ENCODE data around the gene MTMR12.
"Not testable (repeated sequence)": the region's sequence is repeated elsewhere in the genome, so short reads cannot be mapped to it uniquely, and the experiment has no call there.

The MTMR12 gene

GRCh38 chr5:32309761-32310160, 3.0 kb downstream of the MTMR12 start:
- Histone ChIP-seq H3K27me3 (ENCODE audit: control insufficient read depth in 1 of 2, insufficient read depth in 2 of 2, low read length in 2 of 2) (no peaks in the 10 kb centered on the region), H3K4me3 (ENCODE audit: low read depth in 1 of 2, low read length in 2 of 2) (no peak overlapping the region), H3K4me1 (ENCODE audit: insufficient read depth, low read length) (peaks cover 36% of the 10 kb centered on the region), H3K36me3 (ENCODE audit: insufficient read depth, low read length) (no peaks in the 10 kb centered on the region), H3K27ac (ENCODE audit: low read depth, low read length) (no peak overlapping the region), H3K9me3 (ENCODE audit: low read length) (no peaks in the 10 kb centered on the region), H3K9ac (ENCODE audit: low read length) (no peak overlapping the region)

DNA sequence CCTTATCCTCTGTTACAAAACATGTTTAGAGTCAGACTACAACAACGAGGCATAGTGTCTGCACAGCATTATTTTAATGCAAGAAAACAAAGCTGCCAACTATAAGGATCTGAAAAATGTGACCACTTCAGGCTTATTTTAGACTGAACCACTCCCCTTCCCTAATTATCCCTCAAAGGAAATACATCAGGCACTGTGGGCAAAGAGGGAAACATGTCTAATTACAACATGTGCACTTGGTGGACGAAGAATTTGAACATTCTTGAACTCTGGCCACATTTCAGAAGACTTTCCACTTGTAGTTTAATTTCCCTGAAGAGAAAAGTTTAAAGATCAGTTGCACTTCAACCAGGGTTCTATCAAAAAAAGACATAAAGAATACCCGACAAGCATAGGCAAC, 3.8 kb downstream of the MTMR12 start:
- Histone ChIP-seq H3K27me3 (ENCODE audit: control insufficient read depth in 1 of 2, insufficient read depth in 2 of 2, low read length in 2 of 2) (no peaks in the 10 kb centered on the region), H3K9me3 (ENCODE audit: low read length) (no peaks in the 10 kb centered on the region), H3K36me3 (ENCODE audit: insufficient read depth, low read length) (no peaks in the 10 kb centered on the region), H3K27ac (ENCODE audit: low read depth, low read length) (no peak overlapping the region), H3K9ac (ENCODE audit: low read length) (no peak overlapping the region), H3K4me1 (ENCODE audit: insufficient read depth, low read length) (peaks cover 36% of the 10 kb centered on the region), H3K4me3 (ENCODE audit: low read depth in 1 of 2, low read length in 2 of 2) (no peak overlapping the region)

DNA sequence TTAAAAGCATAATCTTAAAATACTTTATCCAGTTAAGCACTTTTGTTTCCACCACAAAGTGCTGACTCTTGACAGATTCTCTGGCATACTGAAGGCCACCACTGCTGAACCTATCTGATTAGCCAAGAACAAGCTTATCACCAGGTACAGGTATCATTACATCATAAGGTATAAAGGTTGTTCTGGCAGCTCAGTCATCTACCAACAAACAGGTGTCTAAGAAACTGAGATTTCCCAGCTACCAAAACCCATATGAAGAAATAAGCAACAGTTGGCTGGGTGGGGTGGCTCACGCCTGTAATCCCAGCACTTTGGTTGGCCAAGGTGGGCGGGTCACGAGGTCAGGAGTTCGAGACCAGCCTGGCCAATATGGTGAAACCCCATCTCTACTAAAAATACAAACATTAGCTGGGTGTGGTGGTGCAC, 5.0 kb downstream of the MTMR12 start:
- H3K27ac ChIP-seq (ENCODE audit: low read depth, low read length): no peak overlapping the region
- no peak overlapping the region for H3K4me3 ChIP-seq (ENCODE audit: low read depth in 1 of 2, low read length in 2 of 2)
- no peaks in the 10 kb centered on the region for H3K27me3 ChIP-seq (ENCODE audit: control insufficient read depth in 1 of 2, insufficient read depth in 2 of 2, low read length in 2 of 2)
- no peaks in the 10 kb centered on the region for H3K36me3 ChIP-seq (ENCODE audit: insufficient read depth, low read length)
- H3K9ac ChIP-seq (ENCODE audit: low read length): no peak overlapping the region
- H3K9me3 ChIP-seq (ENCODE audit: low read length): no peaks in the 10 kb centered on the region
- peaks cover 41% of the 10 kb centered on the region for H3K4me1 ChIP-seq (ENCODE audit: insufficient read depth, low read length)

DNA sequence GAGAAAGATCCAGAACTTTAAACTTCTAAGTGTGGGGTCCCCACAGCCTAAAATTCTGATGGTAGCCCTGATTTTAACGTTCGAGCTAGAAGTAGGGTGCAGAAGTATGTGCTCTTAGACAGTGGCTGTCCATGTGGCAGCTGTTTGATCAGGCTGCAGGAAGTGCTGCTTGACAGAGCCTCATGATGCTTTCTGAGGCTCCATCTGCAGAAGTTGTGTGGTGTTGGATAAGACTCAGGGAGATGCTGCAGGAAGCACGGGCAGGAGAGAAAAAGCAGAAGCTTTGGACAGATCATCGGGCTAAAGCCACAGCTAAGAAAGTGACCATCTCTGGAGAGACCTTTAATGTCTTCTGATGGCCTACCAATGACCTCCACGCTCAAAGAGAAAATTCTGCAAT, 8.1 kb downstream of the MTMR12 start:
- Histone ChIP-seq H3K9ac (ENCODE audit: low read length) (no peak overlapping the region), H3K36me3 (ENCODE audit: insufficient read depth, low read length) (peaks cover 6% of the 10 kb centered on the region), H3K27me3 (ENCODE audit: control insufficient read depth in 1 of 2, insufficient read depth in 2 of 2, low read length in 2 of 2) (no peaks in the 10 kb centered on the region), H3K27ac (ENCODE audit: low read depth, low read length) (no peak overlapping the region), H3K9me3 (ENCODE audit: low read length) (no peaks in the 10 kb centered on the region), H3K4me1 (ENCODE audit: insufficient read depth, low read length) (peaks cover 29% of the 10 kb centered on the region), H3K4me3 (ENCODE audit: low read depth in 1 of 2, low read length in 2 of 2) (no peak overlapping the region)

DNA sequence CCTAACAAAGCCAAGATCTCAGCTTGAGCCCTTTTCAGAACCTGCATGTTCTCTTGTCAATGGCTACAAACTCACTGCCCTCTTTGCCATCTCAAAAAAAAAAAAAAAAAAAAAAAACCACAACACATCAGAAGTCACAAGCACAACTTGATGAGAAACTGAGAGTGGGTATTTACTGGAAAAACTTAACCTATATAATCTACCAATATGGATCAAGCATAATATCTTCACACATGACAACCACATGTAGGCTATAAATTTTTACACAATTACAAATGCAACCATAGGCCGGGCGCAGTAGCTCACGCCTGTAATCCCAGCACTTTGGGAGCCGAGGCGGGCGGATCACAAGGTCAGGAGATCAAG, 9.0 kb downstream of the MTMR12 start:
- Histone ChIP-seq H3K36me3 (ENCODE audit: insufficient read depth, low read length) (peaks cover 7% of the 10 kb centered on the region), H3K9ac (ENCODE audit: low read length) (no peak overlapping the region), H3K4me1 (ENCODE audit: insufficient read depth, low read length) (peaks cover 20% of the 10 kb centered on the region), H3K4me3 (ENCODE audit: low read depth in 1 of 2, low read length in 2 of 2) (no peak overlapping the region), H3K27me3 (ENCODE audit: control insufficient read depth in 1 of 2, insufficient read depth in 2 of 2, low read length in 2 of 2) (no peaks in the 10 kb centered on the region), H3K27ac (ENCODE audit: low read depth, low read length) (no peak overlapping the region), H3K9me3 (ENCODE audit: low read length) (no peaks in the 10 kb centered on the region)

DNA sequence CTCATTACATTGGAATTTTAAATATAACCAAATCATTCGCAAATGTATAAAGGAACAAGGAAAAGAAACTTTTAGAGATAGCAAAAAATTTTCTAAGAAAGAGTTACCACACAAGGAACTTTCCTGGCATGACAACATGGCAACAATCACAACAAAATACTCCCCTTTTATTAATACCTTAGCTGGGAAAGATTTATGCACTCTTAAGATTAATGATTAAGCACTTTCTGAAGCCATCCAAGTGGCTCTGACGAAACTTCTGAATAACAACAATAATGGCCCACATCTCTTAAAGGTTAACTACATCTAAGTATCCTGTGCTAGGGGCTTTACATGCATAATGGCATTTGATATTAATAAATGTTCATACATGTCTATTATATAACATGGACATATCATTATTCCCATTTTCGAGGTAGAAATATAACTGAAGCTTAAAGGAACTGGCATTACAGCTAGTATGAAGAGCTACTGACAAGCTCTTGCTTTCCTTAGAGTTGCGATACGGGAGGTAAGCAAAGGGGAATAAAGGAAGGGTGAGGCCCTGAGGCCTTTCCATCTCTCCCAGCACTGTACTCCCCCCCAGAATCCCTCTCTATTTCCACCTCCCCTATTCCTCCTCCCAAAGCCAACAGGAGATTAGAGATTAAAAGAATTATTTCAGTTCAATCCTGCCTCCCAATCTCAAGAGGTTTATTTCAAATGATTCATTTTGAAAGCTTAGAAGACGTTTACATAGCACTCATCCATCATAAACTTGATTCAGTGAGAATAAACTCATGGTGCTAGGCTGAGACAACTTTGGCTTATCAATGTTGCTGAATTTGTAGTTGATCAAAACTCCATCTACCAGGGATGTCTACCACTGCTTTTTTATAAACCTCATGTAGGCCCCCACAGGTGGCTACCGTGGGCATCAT, 9.6 kb downstream of the MTMR12 start:
- peaks cover 7% of the 10 kb centered on the region for H3K36me3 ChIP-seq (ENCODE audit: insufficient read depth, low read length)
- no peak overlapping the region for H3K4me3 ChIP-seq (ENCODE audit: low read depth in 1 of 2, low read length in 2 of 2)
- H3K4me1 ChIP-seq (ENCODE audit: insufficient read depth, low read length): peaks cover 21% of the 10 kb centered on the region
- no peaks in the 10 kb centered on the region for H3K9me3 ChIP-seq (ENCODE audit: low read length)
- H3K9ac ChIP-seq (ENCODE audit: low read length): no peak overlapping the region
- no peak overlapping the region for H3K27ac ChIP-seq (ENCODE audit: low read depth, low read length)
- H3K27me3 ChIP-seq (ENCODE audit: control insufficient read depth in 1 of 2, insufficient read depth in 2 of 2, low read length in 2 of 2): no peaks in the 10 kb centered on the region

- no peaks in the 10 kb centered on the region for H3K27me3 ChIP-seq (ENCODE audit: control insufficient read depth in 1 of 2, insufficient read depth in 2 of 2, low read length in 2 of 2)
- no peak overlapping the region for H3K9ac ChIP-seq (ENCODE audit: low read length)
- H3K4me3 ChIP-seq (ENCODE audit: low read depth in 1 of 2, low read length in 2 of 2): no peak overlapping the region
- H3K4me1 ChIP-seq (ENCODE audit: insufficient read depth, low read length): peaks cover 31% of the 10 kb centered on the region
- no peaks in the 10 kb centered on the region for H3K9me3 ChIP-seq (ENCODE audit: low read length)
- peaks cover 7% of the 10 kb centered on the region for H3K36me3 ChIP-seq (ENCODE audit: insufficient read depth, low read length)
- H3K27ac ChIP-seq (ENCODE audit: low read depth, low read length): no peak overlapping the region
These were observed 10.8 kb downstream of the MTMR12 start for GRCh38 chr5:32301891-32302290.

- Histone ChIP-seq H3K9ac (ENCODE audit: low read length) (no peak overlapping the region), H3K4me1 (ENCODE audit: insufficient read depth, low read length) (peaks cover 27% of the 10 kb centered on the region), H3K4me3 (ENCODE audit: low read depth in 1 of 2, low read length in 2 of 2) (no peak overlapping the region), H3K27me3 (ENCODE audit: control insufficient read depth in 1 of 2, insufficient read depth in 2 of 2, low read length in 2 of 2) (no peaks in the 10 kb centered on the region), H3K9me3 (ENCODE audit: low read length) (no peaks in the 10 kb centered on the region), H3K36me3 (ENCODE audit: insufficient read depth, low read length) (peaks cover 18% of the 10 kb centered on the region), H3K27ac (ENCODE audit: low read depth, low read length) (no peak overlapping the region)
These were observed 13.6 kb downstream of the MTMR12 start for GRCh38 chr5:32299059-32299677.

- no peaks in the 10 kb centered on the region for H3K9me3 ChIP-seq (ENCODE audit: low read length)
- H3K4me3 ChIP-seq (ENCODE audit: low read depth in 1 of 2, low read length in 2 of 2): no peak overlapping the region
- H3K9ac ChIP-seq (ENCODE audit: low read length): no peak overlapping the region
- H3K36me3 ChIP-seq (ENCODE audit: insufficient read depth, low read length): peaks cover 18% of the 10 kb centered on the region
- peaks cover 25% of the 10 kb centered on the region for H3K4me1 ChIP-seq (ENCODE audit: insufficient read depth, low read length)
- no peaks in the 10 kb centered on the region for H3K27me3 ChIP-seq (ENCODE audit: control insufficient read depth in 1 of 2, insufficient read depth in 2 of 2, low read length in 2 of 2)
- no peak overlapping the region for H3K27ac ChIP-seq (ENCODE audit: low read depth, low read length)
These were observed 14.7 kb downstream of the MTMR12 start for GRCh38 chr5:32298059-32298415.

- H3K9ac ChIP-seq (ENCODE audit: low read length): no peak overlapping the region
- H3K4me3 ChIP-seq (ENCODE audit: low read depth in 1 of 2, low read length in 2 of 2): no peak overlapping the region
- H3K27ac ChIP-seq (ENCODE audit: low read depth, low read length): no peak overlapping the region
- peaks cover 19% of the 10 kb centered on the region for H3K4me1 ChIP-seq (ENCODE audit: insufficient read depth, low read length)
- peaks cover 18% of the 10 kb centered on the region for H3K36me3 ChIP-seq (ENCODE audit: insufficient read depth, low read length)
- no peaks in the 10 kb centered on the region for H3K27me3 ChIP-seq (ENCODE audit: control insufficient read depth in 1 of 2, insufficient read depth in 2 of 2, low read length in 2 of 2)
- H3K9me3 ChIP-seq (ENCODE audit: low read length): no peaks in the 10 kb centered on the region
These were observed 15.3 kb downstream of the MTMR12 start for GRCh38 chr5:32297181-32298058.

DNA sequence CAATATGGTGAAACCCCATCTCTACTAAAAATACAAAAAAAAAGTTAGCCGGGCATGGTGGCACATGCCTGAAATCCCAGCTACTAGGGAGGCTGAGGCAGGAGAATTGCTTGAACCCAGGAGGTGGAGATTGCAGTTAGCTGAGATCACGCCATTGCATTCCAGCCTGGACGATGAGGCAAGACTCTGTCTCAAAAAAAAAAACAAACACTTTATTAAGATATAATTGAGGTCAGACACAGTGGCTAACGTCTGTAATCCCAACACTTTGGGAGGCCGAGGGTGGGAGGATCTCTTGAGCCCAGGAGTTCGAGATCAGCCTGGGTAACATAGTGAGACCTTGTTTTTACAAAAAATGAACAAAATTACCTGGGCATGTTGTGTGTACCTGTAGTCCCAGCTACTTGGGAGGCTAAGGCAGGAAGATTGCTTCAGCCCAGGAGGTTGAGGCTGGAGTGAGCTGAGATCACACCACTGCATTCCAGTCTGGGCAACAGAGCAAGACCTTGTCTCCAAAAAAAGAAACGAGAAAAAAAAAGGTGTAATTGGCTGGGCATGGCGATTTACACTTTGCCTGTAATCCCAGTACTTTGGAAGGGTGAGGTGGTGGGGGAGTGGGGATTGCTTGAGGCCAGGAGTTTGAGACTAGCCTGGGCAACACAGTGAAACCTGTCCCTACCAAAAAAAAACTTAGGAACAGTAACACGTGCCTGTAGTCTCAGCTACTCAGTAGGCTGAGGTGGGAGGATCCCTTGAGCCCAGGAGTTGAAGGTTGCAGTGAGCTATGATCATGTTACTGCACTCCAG, 16.6 kb downstream of the MTMR12 start:
- not testable (repeated sequence) for H3K27ac ChIP-seq (ENCODE audit: low read depth, low read length); H3K27me3 ChIP-seq (ENCODE audit: control insufficient read depth in 1 of 2, insufficient read depth in 2 of 2, low read length in 2 of 2); H3K4me3 ChIP-seq (ENCODE audit: low read depth in 1 of 2, low read length in 2 of 2); H3K9ac ChIP-seq (ENCODE audit: low read length); H3K9me3 ChIP-seq (ENCODE audit: low read length)
- peaks cover 13% of the 10 kb centered on the region for H3K4me1 ChIP-seq (ENCODE audit: insufficient read depth, low read length)
- peaks cover 18% of the 10 kb centered on the region for H3K36me3 ChIP-seq (ENCODE audit: insufficient read depth, low read length)
